Retinal pigment epithelial cell (primary cell): Measurements from ENCODE around the gene KLHL29.

Experiments used
- DNase-seq: peaks from one replicate; pipeline ENCODE4 v3.0.0-alpha.2; 2010; ENCODE audit warnings: low read depth
- H3K4me3 ChIP-seq: 2 replicates; pipeline ENCODE4 v1.5.1; 2011; ENCODE audit warnings: mild to moderate bottlenecking, low read length, control low read depth, moderate library complexity
- CTCF ChIP-seq: conservative IDR thresholded peaks from 2 replicates; pipeline ENCODE4 v1.5.1; 2011; ENCODE audit warnings: low read depth, low read length, control low read depth, inconsistent platforms

KLHL29 gene

GRCh38 chr2:23367760-23368159, 17.2 kb upstream of the KLHL29 start:
- H3K4me3 ChIP-seq, result no peak overlapping the region
- no peak for TF ChIP-seq CTCF
- no peak for DNase-seq

GRCh38 chr2:23373666-23374065, 11.3 kb upstream of the KLHL29 start:
- no peak for TF ChIP-seq CTCF
- no peak overlapping the region for H3K4me3 ChIP-seq
- DNase-seq, result no peak

- no peak for DNase-seq
- H3K4me3 ChIP-seq, result no peak overlapping the region
- TF ChIP-seq CTCF, result no peak
Observed at GRCh38 chr2:23375448-23375847, 9.5 kb upstream of the KLHL29 start.

- TF ChIP-seq CTCF, result no peak
- H3K4me3 ChIP-seq, result no peak overlapping the region
- no peak for DNase-seq
Observed at GRCh38 chr2:23376075-23376474, 8.9 kb upstream of the KLHL29 start.

- H3K4me3 ChIP-seq, result no peak overlapping the region
- TF ChIP-seq CTCF, result no peak
- DNase-seq, result no peak
Observed at GRCh38 chr2:23376972-23377371, 8.0 kb upstream of the KLHL29 start.

GRCh38 chr2:23377771-23378170, 7.2 kb upstream of the KLHL29 start:
- TF ChIP-seq CTCF, result no peak
- no peak overlapping the region for H3K4me3 ChIP-seq
- DNase-seq, result no peak

GRCh38 chr2:23378496-23378895, 6.5 kb upstream of the KLHL29 start:
- DNase-seq, result no peak
- no peak for TF ChIP-seq CTCF
- H3K4me3 ChIP-seq, result no peak overlapping the region
